OCI-LY3 (cell line): ENCODE measurements around the gene ATP8B4.

Experiments used
- CTCF ChIP-seq: fragments of 200-600, 300-600 bp; sonication (generic); IDR thresholded peaks from 2 replicates; pipeline ENCODE4 v1.5.1; 2014; ENCODE audit warnings: antibody characterized with exemption, low read length, low read depth
- EZH2phosphoT487 ChIP-seq: fragments of 200-600 bp; shearing (Covaris generic); IDR thresholded peaks from 2 replicates; pipeline ENCODE4 v1.6.1; 2018; ENCODE audit warnings: antibody characterized with exemption, mixed run types, low read depth

GRCh38 chr15:50077651-50078050 is 41.4 kb downstream of the ATP8B4 start:
- TF ChIP-seq CTCF, result no peak
- TF ChIP-seq EZH2phosphoT487, result no peak
